SU-DHL-6 (cell line): ENCODE results near the gene MSX2.

Experiments used
- H2AFZ ChIP-seq: fragments of 200-600 bp; sonication (generic); 2 replicates; pipeline ENCODE4 v1.6.1; 2014; ENCODE audit warnings: low read depth, mild to moderate bottlenecking, moderate library complexity, mixed read lengths, antibody characterized with exemption, low read length; ENCODE audit not compliant: severe bottlenecking
- H3F3A ChIP-seq: fragments of 200-600 bp; shearing (Covaris generic); 2 replicates; pipeline ENCODE4 v1.6.0; 2016; ENCODE audit warnings: antibody characterized with exemption, mild to moderate bottlenecking; ENCODE audit not compliant: insufficient read depth
- H3K27ac ChIP-seq: fragments of 200-600 bp; sonication (generic); 2 replicates; pipeline ENCODE4 v1.5.1; 2016; ENCODE audit warnings: low read depth, mild to moderate bottlenecking, low read length, moderate library complexity, mixed read lengths
- H3K27me3 ChIP-seq: fragments of 200-600 bp; sonication (generic), shearing (Covaris generic); 2 replicates; pipeline ENCODE4 v1.6.0; 2014; ENCODE audit warnings: mild to moderate bottlenecking, low read length
- H3K36me3 ChIP-seq: fragments of 200-600 bp; sonication (generic); 2 replicates; pipeline ENCODE4 v1.6.1; 2014; ENCODE audit warnings: mild to moderate bottlenecking, low read length, mixed read lengths
- H3K4me2 ChIP-seq: fragments of 300-600, 200-600 bp; shearing (Covaris generic), sonication (generic); 2 replicates; pipeline ENCODE4 v1.6.0; 2014; ENCODE audit warnings: low read length, low read depth, mild to moderate bottlenecking; ENCODE audit not compliant: poor library complexity, severe bottlenecking
- H3K4me3 ChIP-seq: fragments of 200-600 bp; sonication (generic); 2 replicates; pipeline ENCODE4 v1.5.1; 2014; ENCODE audit warnings: antibody characterized with exemption, low read length, mild to moderate bottlenecking, mixed read lengths; ENCODE audit not compliant: insufficient read depth, poor library complexity, severe bottlenecking
- H3K79me2 ChIP-seq: fragments of 200-600 bp; sonication (generic); 2 replicates; pipeline ENCODE4 v1.6.1; 2014; ENCODE audit warnings: mild to moderate bottlenecking, low read length, moderate library complexity; ENCODE audit not compliant: insufficient read depth
- H3K9ac ChIP-seq: fragments of 200-600 bp; sonication (generic); 2 replicates; pipeline ENCODE4 v1.7.0; 2014; ENCODE audit warnings: mild to moderate bottlenecking, low read length
- H3K9me2 ChIP-seq: fragments of 200-600 bp; sonication (generic); replicated peaks from 2 replicates; pipeline ENCODE4 v1.6.1; 2014; ENCODE audit warnings: low read length; ENCODE audit not compliant: insufficient read depth
- H3K9me3 ChIP-seq: fragments of 200-600 bp; sonication (generic); 2 replicates; pipeline ENCODE4 v1.6.1; 2014; ENCODE audit warnings: low read length, mixed read lengths; ENCODE audit not compliant: insufficient read depth
- H4K20me1 ChIP-seq: fragments of 200-600 bp; sonication (generic); 2 replicates; pipeline ENCODE4 v1.6.1; 2014; ENCODE audit warnings: low read depth, mild to moderate bottlenecking, antibody characterized with exemption, low read length, moderate library complexity, mixed read lengths
- CTCF ChIP-seq: fragments of 200-600 bp; sonication (generic); IDR thresholded peaks from one replicate; pipeline ENCODE4 v1.5.1; 2017; ENCODE audit warnings: antibody characterized with exemption, mild to moderate bottlenecking, low read length, moderate library complexity; ENCODE audit not compliant: insufficient read depth, poor library complexity, severe bottlenecking
- EZH2phosphoT487 ChIP-seq: fragments of 200-600 bp; sonication (generic), shearing (Covaris generic); conservative IDR thresholded peaks from 2 replicates; pipeline ENCODE4 v1.6.1; 2018; ENCODE audit warnings: mild to moderate bottlenecking, antibody characterized with exemption, low read length, moderate library complexity, mixed read lengths

The MSX2 gene

GRCh38 chr5:174727794-174728680, 3.7 kb downstream of the MSX2 start:
- Histone ChIP-seq H3K4me3 (no peak overlapping the region), H3K36me3 (no peaks in the 10 kb centered on the region), H3F3A (no peaks in the 10 kb centered on the region), H4K20me1 (no peaks in the 10 kb centered on the region), H3K79me2 (no peaks in the 10 kb centered on the region), H3K4me2 (no peak overlapping the region), H3K9me2 (no peaks in the 10 kb centered on the region), H3K9me3 (no peaks in the 10 kb centered on the region), H2AFZ (no peak overlapping the region), H3K27me3 (no peaks in the 10 kb centered on the region), H3K27ac (no peak overlapping the region), H3K9ac (no peak overlapping the region)
- TF ChIP-seq EZH2phosphoT487 (no peak), CTCF (no peak)

GRCh38 chr5:174729075-174729680, 4.8 kb downstream of the MSX2 start:
- Histone ChIP-seq H3K4me3 (no peak overlapping the region), H3K4me2 (no peak overlapping the region), H4K20me1 (no peaks in the 10 kb centered on the region), H3K27me3 (no peaks in the 10 kb centered on the region), H3K9me2 (no peaks in the 10 kb centered on the region), H3K36me3 (no peaks in the 10 kb centered on the region), H3K27ac (no peak overlapping the region), H2AFZ (no peak overlapping the region), H3F3A (no peaks in the 10 kb centered on the region), H3K79me2 (no peaks in the 10 kb centered on the region), H3K9ac (no peak overlapping the region), H3K9me3 (no peaks in the 10 kb centered on the region)
- TF ChIP-seq EZH2phosphoT487, result no peak
- TF ChIP-seq CTCF, result no peak

GRCh38 chr5:174731214-174732035, 7.0 kb downstream of the MSX2 start:
- no peak overlapping the region for H3K27ac ChIP-seq
- TF ChIP-seq CTCF (no peak), EZH2phosphoT487 (no peak)
- no peak overlapping the region for H3K4me2 ChIP-seq
- no peak overlapping the region for H3K9ac ChIP-seq
- no peak overlapping the region for H3K4me3 ChIP-seq
- no peaks in the 10 kb centered on the region for H4K20me1 ChIP-seq
- no peaks in the 10 kb centered on the region for H3K27me3 ChIP-seq
- H2AFZ ChIP-seq, result no peak overlapping the region
- H3K36me3 ChIP-seq, result no peaks in the 10 kb centered on the region
- H3K9me3 ChIP-seq, result no peaks in the 10 kb centered on the region
- H3K9me2 ChIP-seq, result no peaks in the 10 kb centered on the region
- H3F3A ChIP-seq, result no peaks in the 10 kb centered on the region
- no peaks in the 10 kb centered on the region for H3K79me2 ChIP-seq
